ENCODE results near the gene ADAM33.

Gene ADAM33

GRCh38 chr20:3690413-3690812, 8.6 kb upstream of the ADAM33 start:
- in situ Hi-C loops (cut with HindIII; ENCODE audit: low sequenced_read_pairs) = no loop called here

GRCh38 chr20:3689978-3690377, 8.2 kb upstream of the ADAM33 start:
- in situ Hi-C loops (cut with HindIII; ENCODE audit: low sequenced_read_pairs) = no loop called here

- in situ Hi-C loops (cut with HindIII; ENCODE audit: low sequenced_read_pairs) = no loop called here
Observed at GRCh38 chr20:3687655-3688054, 5.8 kb upstream of the ADAM33 start.

- in situ Hi-C loops (cut with HindIII; ENCODE audit: low sequenced_read_pairs) = no loop called here
Observed at GRCh38 chr20:3686867-3687321, 5.1 kb upstream of the ADAM33 start.

GRCh38 chr20:3686421-3686820, 4.6 kb upstream of the ADAM33 start:
- in situ Hi-C loops (cut with HindIII; ENCODE audit: low sequenced_read_pairs) = no loop called here

GRCh38 chr20:3685341-3685740, 3.5 kb upstream of the ADAM33 start:
- in situ Hi-C loops (cut with HindIII; ENCODE audit: low sequenced_read_pairs) = no loop called here

GRCh38 chr20:3681352-3681930, 369 bp downstream of the ADAM33 start:
- in situ Hi-C loops (cut with HindIII; ENCODE audit: low sequenced_read_pairs) = loop anchor here (5.0 kb wide), 1 partner anchor 56 kb away; no protein-coding TSS in a partner anchor

GRCh38 chr20:3680701-3681351, 984 bp downstream of the ADAM33 start:
- in situ Hi-C loops (cut with HindIII; ENCODE audit: low sequenced_read_pairs) = loop anchor here (5.0 kb wide), 1 partner anchor 56 kb away; no protein-coding TSS in a partner anchor

- in situ Hi-C loops (cut with HindIII; ENCODE audit: low sequenced_read_pairs) = loop anchor here (5.0 kb wide), 1 partner anchor 57 kb away; no protein-coding TSS in a partner anchor
Observed at GRCh38 chr20:3679749-3680700, 1.8 kb downstream of the ADAM33 start.

GRCh38 chr20:3678856-3679720, 2.7 kb downstream of the ADAM33 start:
- in situ Hi-C loops (cut with HindIII; ENCODE audit: low sequenced_read_pairs) = no loop called here

- in situ Hi-C loops (cut with HindIII; ENCODE audit: low sequenced_read_pairs) = no loop called here
Observed at GRCh38 chr20:3678198-3678597, 3.6 kb downstream of the ADAM33 start.

- in situ Hi-C loops (cut with HindIII; ENCODE audit: low sequenced_read_pairs) = no loop called here
Observed at GRCh38 chr20:3677733-3678132, 4.1 kb downstream of the ADAM33 start.

GRCh38 chr20:3674995-3675900, 6.6 kb downstream of the ADAM33 start:
- in situ Hi-C loops (cut with HindIII; ENCODE audit: low sequenced_read_pairs) = no loop called here

GRCh38 chr20:3674447-3674846, 7.4 kb downstream of the ADAM33 start:
- in situ Hi-C loops (cut with HindIII; ENCODE audit: low sequenced_read_pairs) = no loop called here

- in situ Hi-C loops (cut with HindIII; ENCODE audit: low sequenced_read_pairs) = no loop called here
Observed at GRCh38 chr20:3673221-3674070, 8.4 kb downstream of the ADAM33 start.

GRCh38 chr20:3672547-3673171, 9.2 kb downstream of the ADAM33 start:
- in situ Hi-C loops (cut with HindIII; ENCODE audit: low sequenced_read_pairs) = no loop called here

GRCh38 chr20:3671986-3672546, 9.7 kb downstream of the ADAM33 start:
- in situ Hi-C loops (cut with HindIII; ENCODE audit: low sequenced_read_pairs) = no loop called here

- in situ Hi-C loops (cut with HindIII; ENCODE audit: low sequenced_read_pairs) = no loop called here
Observed at GRCh38 chr20:3670945-3671344, 10.9 kb downstream of the ADAM33 start.
